Effector memory CD4-positive, alpha-beta T cell (primary cell): ENCODE data around the gene PPA1.
"Not testable (repeated sequence)": the region's sequence is repeated elsewhere in the genome, so short reads cannot be mapped to it uniquely, and the experiment has no call there.

Experiments
- DNase-seq, 3 donors: peaks; one replicate each; pipeline ENCODE4 v3.0.0-alpha.2; 2020
- H3K27ac ChIP-seq: 2 replicates; pipeline ENCODE4 v1.7.0; 2013; ENCODE audit warnings: mild to moderate bottlenecking, low read length, moderate library complexity; ENCODE audit not compliant: insufficient read depth, poor library complexity, severe bottlenecking
- H3K27me3 ChIP-seq: replicated peaks from 2 replicates; pipeline ENCODE4 v1.7.0; 2013; ENCODE audit warnings: mild to moderate bottlenecking, low read length; ENCODE audit not compliant: insufficient read depth, control insufficient read depth, poor library complexity, severe bottlenecking
- H3K36me3 ChIP-seq: 2 replicates; pipeline ENCODE4 v1.7.0; 2013; ENCODE audit warnings: mild to moderate bottlenecking, low read length, moderate library complexity; ENCODE audit not compliant: control insufficient read depth, insufficient read depth
- H3K4me1 ChIP-seq: 2 replicates; pipeline ENCODE4 v1.7.0; 2013; ENCODE audit warnings: low read length, mild to moderate bottlenecking; ENCODE audit not compliant: control insufficient read depth, insufficient read depth, poor library complexity, severe bottlenecking
- H3K4me3 ChIP-seq: 2 replicates; pipeline ENCODE4 v1.7.0; 2013; ENCODE audit warnings: low read length, low read depth, mild to moderate bottlenecking; ENCODE audit not compliant: insufficient read depth, poor library complexity, severe bottlenecking
- H3K9me3 ChIP-seq: 2 replicates; pipeline ENCODE4 v1.7.0; 2013; ENCODE audit warnings: mild to moderate bottlenecking, low read length, moderate library complexity; ENCODE audit not compliant: control insufficient read depth

Gene PPA1

DNA sequence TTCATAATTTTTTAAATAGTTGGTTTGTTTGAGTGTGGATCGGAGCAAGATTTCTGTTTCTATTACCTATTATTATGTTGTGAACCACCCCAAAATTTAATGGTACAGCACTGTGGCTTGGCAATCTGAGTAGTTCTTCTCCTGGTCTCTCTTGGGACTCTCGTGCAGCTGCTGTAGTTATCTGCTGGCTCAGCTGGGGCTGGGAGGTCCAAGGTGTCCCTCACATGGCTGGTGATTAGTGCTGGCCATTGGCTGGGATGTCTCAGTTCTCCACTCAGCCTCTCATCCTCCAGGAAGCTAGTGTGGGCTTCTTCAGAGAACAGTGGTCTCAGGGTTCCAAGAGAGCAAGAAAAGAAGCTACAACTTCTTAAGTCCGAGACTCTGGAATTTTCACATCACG, 35.1 kb upstream of the PPA1 start:
- Histone ChIP-seq H3K27ac (no peak overlapping the region), H3K27me3 (no peaks in the 10 kb centered on the region), H3K4me1 (no peaks in the 10 kb centered on the region), H3K36me3 (no peaks in the 10 kb centered on the region), H3K9me3 (no peaks in the 10 kb centered on the region), H3K4me3 (no peak overlapping the region)
- no peak for DNase-seq

DNA sequence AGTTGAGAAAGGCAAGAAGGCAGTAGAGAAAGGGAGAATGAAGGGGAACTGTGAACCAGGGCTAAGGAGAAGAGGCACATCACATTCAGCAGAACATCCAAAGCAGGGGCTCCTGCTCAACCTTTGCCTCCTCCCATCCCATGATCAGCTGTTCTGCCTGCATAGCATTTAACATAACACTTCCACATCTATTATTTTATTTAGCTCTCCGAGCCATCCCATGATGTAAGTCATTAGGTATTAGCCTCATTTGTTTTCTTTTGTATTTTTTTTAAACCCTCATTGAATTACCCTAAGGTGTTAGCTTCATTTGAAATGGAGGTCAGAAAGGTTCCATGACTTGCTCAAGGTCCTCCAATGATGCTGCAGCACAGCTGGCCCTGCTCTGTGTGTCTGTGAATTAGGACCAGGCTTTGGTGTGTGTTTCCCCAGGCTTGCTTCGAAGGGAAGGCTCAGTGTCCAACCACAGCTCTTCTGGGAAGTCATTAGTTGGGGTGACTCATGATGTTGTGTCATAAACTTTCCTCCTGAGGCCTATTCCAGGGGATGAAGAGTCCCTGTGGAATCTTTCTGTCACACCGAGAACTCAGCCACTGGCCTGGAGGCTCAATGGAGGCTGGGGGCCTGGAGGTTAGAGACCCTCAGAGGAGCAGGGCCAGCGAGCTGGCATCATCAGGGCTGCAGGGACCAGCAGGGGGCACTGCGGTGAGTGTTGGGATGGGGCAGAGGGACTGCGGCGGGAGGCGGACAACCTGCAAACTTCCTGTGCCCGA, 34.1 kb upstream of the PPA1 start:
- no peaks in the 10 kb centered on the region for H3K36me3 ChIP-seq
- no peaks in the 10 kb centered on the region for H3K9me3 ChIP-seq
- DNase-seq: no peak
- no peaks in the 10 kb centered on the region for H3K27me3 ChIP-seq
- no peaks in the 10 kb centered on the region for H3K4me1 ChIP-seq
- H3K4me3 ChIP-seq: no peak overlapping the region
- H3K27ac ChIP-seq: no peak overlapping the region

DNA sequence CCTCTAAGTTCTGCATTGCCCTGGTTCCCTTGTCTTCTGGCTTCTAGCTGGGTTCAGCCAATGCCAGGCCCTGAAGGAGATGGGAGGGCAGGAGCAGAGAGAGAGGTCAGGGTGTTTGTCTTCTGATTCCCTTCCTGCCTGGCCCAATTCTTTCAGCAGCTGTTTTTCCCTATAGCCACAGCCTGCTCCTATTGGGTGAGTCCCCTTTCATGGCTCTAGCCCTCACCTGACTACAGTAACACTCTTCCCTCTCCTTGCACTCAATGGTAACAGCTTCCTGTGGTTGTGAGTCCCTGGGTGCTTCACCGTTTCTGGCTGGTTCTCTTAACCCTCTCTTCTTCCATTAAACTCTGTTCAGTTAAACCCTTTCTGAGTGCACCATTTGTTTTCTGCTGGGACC, 33.5 kb upstream of the PPA1 start:
- Histone ChIP-seq H3K27ac (no peak overlapping the region), H3K4me1 (no peaks in the 10 kb centered on the region), H3K36me3 (no peaks in the 10 kb centered on the region), H3K27me3 (no peaks in the 10 kb centered on the region), H3K9me3 (no peaks in the 10 kb centered on the region), H3K4me3 (no peak overlapping the region)
- DNase-seq: no peak

DNA sequence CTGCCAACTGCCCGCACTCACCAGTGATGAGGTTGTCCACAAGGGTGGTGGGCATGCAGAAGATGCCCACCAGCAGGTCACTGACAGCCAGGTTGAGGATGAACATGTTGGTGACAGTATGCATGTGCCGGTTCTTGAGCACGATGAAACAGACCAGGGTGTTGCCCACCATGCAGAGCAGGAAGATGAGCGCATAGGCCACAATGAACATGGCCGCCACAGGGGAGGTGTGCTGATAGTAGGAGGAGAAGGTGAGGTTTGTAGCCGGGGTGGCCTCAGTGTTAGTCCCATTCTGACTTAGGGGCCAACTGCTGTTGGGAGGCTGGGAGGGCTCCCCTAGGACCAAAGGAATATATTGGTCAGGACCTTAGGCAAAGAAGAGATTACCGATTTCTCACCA, 32.8 kb upstream of the PPA1 start:
- DNase-seq: no peak
- H3K27me3 ChIP-seq: no peaks in the 10 kb centered on the region
- no peak overlapping the region for H3K27ac ChIP-seq
- no peaks in the 10 kb centered on the region for H3K4me1 ChIP-seq
- no peak overlapping the region for H3K4me3 ChIP-seq
- H3K9me3 ChIP-seq: no peaks in the 10 kb centered on the region
- no peaks in the 10 kb centered on the region for H3K36me3 ChIP-seq

DNA sequence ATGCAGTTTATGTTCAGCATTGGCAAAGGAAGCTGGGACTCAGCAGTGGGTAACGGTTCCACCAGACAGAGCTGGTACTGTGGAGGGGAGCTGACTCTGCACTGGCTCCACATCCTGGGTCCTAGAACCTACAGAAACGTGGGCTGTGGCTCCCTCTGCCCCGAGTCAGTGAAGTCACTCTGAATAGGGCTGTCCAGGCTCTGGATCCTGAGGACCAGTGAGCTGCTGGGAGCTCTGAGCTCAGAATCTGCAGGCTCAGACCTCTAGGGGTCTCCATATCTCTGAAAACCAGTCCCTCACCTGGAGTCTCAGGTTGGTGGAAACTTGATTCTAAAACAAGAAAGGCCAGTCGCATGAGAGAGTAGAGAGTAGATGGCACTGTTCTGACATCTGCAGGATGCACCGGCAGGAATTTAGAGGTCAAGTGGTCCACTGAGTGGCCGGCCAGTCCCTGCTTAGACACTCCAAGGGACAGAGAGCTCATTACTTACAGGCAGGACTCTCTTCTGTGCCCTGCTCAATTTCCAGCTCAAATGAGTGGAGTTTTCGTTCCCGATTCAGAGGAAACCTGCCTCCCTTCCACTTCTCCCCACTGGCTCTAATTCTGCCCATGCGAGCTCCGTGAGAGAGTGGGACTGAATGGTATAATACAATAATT, 31.9 kb upstream of the PPA1 start:
- no peaks in the 10 kb centered on the region for H3K27me3 ChIP-seq
- H3K36me3 ChIP-seq: no peaks in the 10 kb centered on the region
- no peak overlapping the region for H3K27ac ChIP-seq
- DNase-seq: no peak
- no peaks in the 10 kb centered on the region for H3K9me3 ChIP-seq
- H3K4me1 ChIP-seq: no peaks in the 10 kb centered on the region
- no peak overlapping the region for H3K4me3 ChIP-seq

DNA sequence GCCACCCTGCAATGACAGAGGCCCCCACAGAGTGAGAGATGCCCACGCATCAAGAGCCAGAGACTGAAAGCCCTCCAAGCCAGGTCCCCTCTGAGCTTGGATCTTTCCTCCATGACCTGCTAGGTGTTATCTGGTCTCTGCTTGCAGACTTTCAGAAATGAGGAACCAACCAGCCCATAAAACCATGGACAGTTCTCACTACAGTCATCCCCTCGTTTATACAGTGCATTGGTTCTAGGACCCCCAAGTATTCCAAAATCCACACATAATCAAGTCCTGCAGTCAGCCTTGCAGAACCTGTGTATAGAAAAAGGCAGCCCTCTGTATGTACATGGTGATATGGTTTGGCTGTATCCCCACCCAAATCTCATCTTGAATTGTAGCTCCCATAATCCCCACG, 27.5 kb upstream of the PPA1 start:
- Histone ChIP-seq H3K27ac (no peak overlapping the region), H3K4me3 (no peak overlapping the region), H3K4me1 (peaks cover 1% of the 10 kb centered on the region), H3K9me3 (no peaks in the 10 kb centered on the region), H3K36me3 (no peaks in the 10 kb centered on the region), H3K27me3 (no peaks in the 10 kb centered on the region)
- no peak for DNase-seq

DNA sequence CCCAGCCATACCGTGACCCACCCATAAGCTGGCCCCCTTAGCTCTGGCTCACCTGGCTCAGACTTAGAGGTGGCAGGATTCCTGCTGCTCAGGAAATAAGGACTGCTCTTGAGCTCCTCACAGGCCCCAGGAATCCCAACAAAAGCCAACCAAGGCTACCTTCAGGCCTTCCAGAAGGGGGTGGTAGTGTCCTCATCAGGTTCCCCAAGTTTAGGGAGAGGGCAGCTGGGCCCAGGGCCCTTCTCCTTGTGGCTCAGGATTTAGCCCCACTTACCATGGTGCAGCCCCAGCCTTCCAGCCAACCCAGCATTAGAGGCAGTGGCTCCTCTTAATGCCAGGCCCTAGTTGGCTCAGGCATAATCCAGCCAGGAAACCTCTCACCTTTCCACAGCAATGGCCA, 27.0 kb upstream of the PPA1 start:
- Histone ChIP-seq H3K27ac (no peak overlapping the region), H3K36me3 (no peaks in the 10 kb centered on the region), H3K4me1 (peaks cover 5% of the 10 kb centered on the region), H3K27me3 (peaks cover 3% of the 10 kb centered on the region), H3K9me3 (no peaks in the 10 kb centered on the region), H3K4me3 (no peak overlapping the region)
- DNase-seq: no peak

DNA sequence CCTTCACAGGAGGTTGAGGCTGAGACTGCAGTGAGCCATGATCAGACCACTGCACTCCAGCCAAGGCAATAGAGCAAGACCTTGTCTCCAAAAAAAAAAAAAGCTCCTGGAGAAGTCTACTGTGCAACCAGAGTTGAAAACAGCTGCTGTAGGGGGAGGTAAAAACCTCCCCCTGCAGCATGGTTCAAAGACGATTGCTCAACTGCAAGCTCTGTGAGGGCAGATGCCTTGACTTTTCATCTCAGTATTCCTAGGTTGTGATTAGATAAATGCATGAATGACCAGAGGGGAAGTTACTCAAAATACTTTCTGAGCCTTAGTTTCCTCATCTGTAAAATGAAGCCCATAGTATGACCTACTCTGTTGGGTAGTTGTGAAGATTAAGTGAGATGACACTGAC, 25.0 kb upstream of the PPA1 start:
- Histone ChIP-seq H3K9me3 (no peaks in the 10 kb centered on the region), H3K4me1 (peaks cover 5% of the 10 kb centered on the region), H3K4me3 (no peak overlapping the region), H3K36me3 (no peaks in the 10 kb centered on the region), H3K27me3 (peaks cover 11% of the 10 kb centered on the region), H3K27ac (no peak overlapping the region)
- DNase-seq: no peak

DNA sequence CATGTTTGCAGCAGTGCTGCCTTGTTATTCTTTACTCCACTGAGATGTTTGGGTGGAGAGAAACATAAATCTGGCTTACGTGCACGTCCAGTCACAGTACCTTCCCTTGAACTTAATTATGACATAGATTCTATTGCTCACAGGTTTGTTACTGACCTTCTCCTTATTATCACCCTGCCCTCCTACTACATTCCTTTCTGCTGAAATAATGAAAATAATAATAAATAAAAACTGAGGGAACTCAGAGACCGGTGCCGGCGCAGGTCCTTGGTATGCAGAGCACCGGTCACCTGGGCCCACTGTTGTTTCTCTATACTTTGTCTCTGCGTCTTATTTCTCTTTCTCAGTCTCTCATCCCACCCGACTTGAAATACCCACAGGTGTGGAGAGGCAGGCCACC, 24.6 kb upstream of the PPA1 start:
- H3K27ac ChIP-seq, H3K9me3 ChIP-seq, H3K4me3 ChIP-seq, H3K36me3 ChIP-seq, DNase-seq, H3K4me1 ChIP-seq: not testable (repeated sequence)
- peaks cover 11% of the 10 kb centered on the region for H3K27me3 ChIP-seq

DNA sequence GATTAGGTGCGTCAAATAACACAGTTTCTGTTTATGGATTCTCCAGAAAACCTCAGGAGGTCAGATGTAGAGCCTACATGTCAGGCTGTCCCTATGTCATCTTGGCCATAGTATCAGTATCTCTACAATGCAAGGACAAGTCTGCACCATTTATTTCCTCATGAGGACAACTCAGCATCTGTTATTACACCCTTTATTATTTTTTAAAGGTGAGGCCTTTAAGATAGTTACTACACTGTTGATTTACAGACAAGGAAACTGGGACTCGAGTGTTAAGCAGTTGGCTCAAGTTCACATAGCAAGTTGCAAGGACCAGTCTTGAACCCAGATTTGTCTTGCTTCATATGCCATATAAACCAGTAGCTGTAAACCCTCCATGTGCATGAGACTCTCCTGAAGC, 23.2 kb upstream of the PPA1 start:
- Histone ChIP-seq H3K36me3 (no peaks in the 10 kb centered on the region), H3K27me3 (peaks cover 11% of the 10 kb centered on the region), H3K9me3 (no peaks in the 10 kb centered on the region), H3K4me1 (peaks cover 5% of the 10 kb centered on the region), H3K4me3 (no peak overlapping the region), H3K27ac (no peak overlapping the region)
- DNase-seq: no peak
